ENCODE results near the gene ZNF19.

ZNF19 gene

DNA sequence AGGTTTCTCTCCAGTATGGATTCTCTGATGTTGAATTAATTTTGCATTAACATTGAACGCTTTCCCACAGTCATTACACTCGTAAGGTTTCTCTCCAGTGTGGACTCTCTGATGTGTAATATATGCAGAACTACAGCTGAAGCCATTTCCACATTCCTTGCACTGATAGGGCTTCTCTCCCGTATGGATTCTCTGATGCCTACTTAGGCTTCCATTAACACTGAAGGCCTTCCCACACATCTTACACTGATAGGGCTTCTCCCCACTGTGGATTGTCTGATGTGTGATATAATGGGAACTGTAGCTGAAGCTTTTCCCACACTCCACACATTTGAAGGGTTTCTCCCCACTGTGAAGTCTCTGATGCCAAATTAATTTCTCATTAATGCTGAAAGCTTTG lies 40.1 kb downstream of the ZNF19 start:
- peaks cover 21% of the 10 kb centered on the region; the same call in 1 of the 2 replicates for H3K36me3 ChIP-seq (ENCODE audit: insufficient read depth, low read length)
- peaks cover 32% of the 10 kb centered on the region for H3K9me3 ChIP-seq (ENCODE audit: insufficient read depth, low read depth, low read length)
- H3K4me2 ChIP-seq (ENCODE audit: low read depth, low read length, poor library complexity, severe bottlenecking): no peak overlapping the region

DNA sequence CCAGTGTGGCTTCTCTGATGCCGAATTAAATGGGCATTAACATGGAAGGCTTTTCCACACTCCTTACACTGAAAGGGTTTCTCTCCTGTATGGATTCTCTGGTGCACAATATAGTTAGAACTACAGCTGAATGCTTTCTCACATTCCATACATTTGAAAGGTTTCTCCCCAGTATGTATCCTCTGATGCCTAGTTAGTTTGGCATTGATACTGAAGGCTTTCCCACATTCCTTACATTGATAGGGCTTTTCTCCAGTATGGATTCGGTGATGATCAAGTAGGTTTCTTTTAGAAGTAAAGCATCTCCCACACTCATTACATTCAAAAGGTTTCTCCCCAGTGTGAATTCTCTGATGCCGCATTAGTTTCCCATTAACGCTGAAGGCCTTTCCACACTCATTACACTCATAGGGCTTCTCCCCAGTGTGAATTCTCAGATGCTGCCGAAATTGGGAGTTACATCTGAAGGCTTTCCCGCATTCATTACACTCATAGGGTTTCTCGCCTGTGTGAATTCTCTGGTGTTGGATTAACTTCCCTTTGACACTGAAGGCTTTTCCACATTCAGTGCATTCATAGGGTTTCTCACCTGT lies 40.8 kb downstream of the ZNF19 start:
- no peak for TF ChIP-seq CTCF (conservative IDR thresholded peaks at IDR 0.05; ENCODE audit: low read length)
- TF ChIP-seq EZH2phosphoT487 (IDR thresholded peaks at IDR 0.05; ENCODE audit: borderline replicate concordance): no peak
- H3K9me2 ChIP-seq (replicated peaks; ENCODE audit: low read depth, low read length): no peaks in the 10 kb centered on the region
- H3K4me1 ChIP-seq (ENCODE audit: insufficient read depth, low read length, poor library complexity, severe bottlenecking): no peaks in the 10 kb centered on the region
- H3K79me2 ChIP-seq (ENCODE audit: insufficient read depth, low read length): no peaks in the 10 kb centered on the region
- H3K27me3 ChIP-seq (ENCODE audit: insufficient read depth, low read length, poor library complexity, severe bottlenecking): no peaks in the 10 kb centered on the region
- H3K9me3 ChIP-seq (ENCODE audit: insufficient read depth, low read depth, low read length): peaks cover 32% of the 10 kb centered on the region
- no peak overlapping the region for H2AFZ ChIP-seq (ENCODE audit: low read length)
- peaks cover 21% of the 10 kb centered on the region; the same call in 1 of the 2 replicates for H3K36me3 ChIP-seq (ENCODE audit: insufficient read depth, low read length)
- H3K4me2 ChIP-seq (ENCODE audit: low read depth, low read length, poor library complexity, severe bottlenecking): no peak overlapping the region
- no peak overlapping the region for H3K9ac ChIP-seq (ENCODE audit: low read depth, low read length, poor library complexity, severe bottlenecking)
- H4K20me1 ChIP-seq (ENCODE audit: insufficient read depth, low read length, poor library complexity, severe bottlenecking): no peaks in the 10 kb centered on the region
- H3K4me3 ChIP-seq (ENCODE audit: low read length, poor library complexity, severe bottlenecking): no peak overlapping the region
- H3F3A ChIP-seq (ENCODE audit: low read depth): no peaks in the 10 kb centered on the region

More for the DNA sequence above, 40.1 kb downstream of the ZNF19 start:
- Histone ChIP-seq H2AFZ (ENCODE audit: low read length) (no peak overlapping the region), H3K9ac (ENCODE audit: low read depth, low read length, poor library complexity, severe bottlenecking) (no peak overlapping the region), H3K4me1 (ENCODE audit: insufficient read depth, low read length, poor library complexity, severe bottlenecking) (no peaks in the 10 kb centered on the region), H3K4me3 (ENCODE audit: low read length, poor library complexity, severe bottlenecking) (no peak overlapping the region), H3F3A (ENCODE audit: low read depth) (no peaks in the 10 kb centered on the region), H4K20me1 (ENCODE audit: insufficient read depth, low read length, poor library complexity, severe bottlenecking) (no peaks in the 10 kb centered on the region), H3K79me2 (ENCODE audit: insufficient read depth, low read length) (no peaks in the 10 kb centered on the region), H3K27me3 (ENCODE audit: insufficient read depth, low read length, poor library complexity, severe bottlenecking) (no peaks in the 10 kb centered on the region), H3K9me2 (replicated peaks; ENCODE audit: low read depth, low read length) (no peaks in the 10 kb centered on the region)
- TF ChIP-seq EZH2phosphoT487 (IDR thresholded peaks at IDR 0.05; ENCODE audit: borderline replicate concordance) (no peak), CTCF (conservative IDR thresholded peaks at IDR 0.05; ENCODE audit: low read length) (no peak)

GRCh38 chr16:71443714-71444113 lies 45.4 kb downstream of the ZNF19 start:
- H3K9ac ChIP-seq (ENCODE audit: low read depth, low read length, poor library complexity, severe bottlenecking): no peak overlapping the region
- no peaks in the 10 kb centered on the region for H3K27me3 ChIP-seq (ENCODE audit: insufficient read depth, low read length, poor library complexity, severe bottlenecking)
- TF ChIP-seq CTCF (conservative IDR thresholded peaks at IDR 0.05; ENCODE audit: low read length): no peak
- no peak for TF ChIP-seq EZH2phosphoT487 (IDR thresholded peaks at IDR 0.05; ENCODE audit: borderline replicate concordance)
- H2AFZ ChIP-seq (ENCODE audit: low read length): no peak overlapping the region
- H3K9me2 ChIP-seq (replicated peaks; ENCODE audit: low read depth, low read length): no peaks in the 10 kb centered on the region
- H3K4me2 ChIP-seq (ENCODE audit: low read depth, low read length, poor library complexity, severe bottlenecking): no peak overlapping the region
- H3F3A ChIP-seq (ENCODE audit: low read depth): no peaks in the 10 kb centered on the region
- no peaks in the 10 kb centered on the region for H4K20me1 ChIP-seq (ENCODE audit: insufficient read depth, low read length, poor library complexity, severe bottlenecking)
- H3K4me3 ChIP-seq (ENCODE audit: low read length, poor library complexity, severe bottlenecking): no peak overlapping the region
- peaks cover 8% of the 10 kb centered on the region; the same call in 1 of the 2 replicates for H3K36me3 ChIP-seq (ENCODE audit: insufficient read depth, low read length)
- H3K79me2 ChIP-seq (ENCODE audit: insufficient read depth, low read length): no peaks in the 10 kb centered on the region
- H3K4me1 ChIP-seq (ENCODE audit: insufficient read depth, low read length, poor library complexity, severe bottlenecking): no peaks in the 10 kb centered on the region
- H3K9me3 ChIP-seq (ENCODE audit: insufficient read depth, low read depth, low read length): peaks cover 16% of the 10 kb centered on the region; the same call in 1 of the 2 replicates
